NCI-H510A treated with DMSO at 0.1 percent for 48 hours (cell line): ENCODE data around the gene B4GAT1.
"Not testable (repeated sequence)": the region's sequence is repeated elsewhere in the genome, so short reads cannot be mapped to it uniquely, and the experiment has no call there.

Experiments used
- DNase-seq: peaks from one replicate; lab custom pipeline; 2025; lab: John Stamatoyannopoulos, UW

Gene B4GAT1

DNA sequence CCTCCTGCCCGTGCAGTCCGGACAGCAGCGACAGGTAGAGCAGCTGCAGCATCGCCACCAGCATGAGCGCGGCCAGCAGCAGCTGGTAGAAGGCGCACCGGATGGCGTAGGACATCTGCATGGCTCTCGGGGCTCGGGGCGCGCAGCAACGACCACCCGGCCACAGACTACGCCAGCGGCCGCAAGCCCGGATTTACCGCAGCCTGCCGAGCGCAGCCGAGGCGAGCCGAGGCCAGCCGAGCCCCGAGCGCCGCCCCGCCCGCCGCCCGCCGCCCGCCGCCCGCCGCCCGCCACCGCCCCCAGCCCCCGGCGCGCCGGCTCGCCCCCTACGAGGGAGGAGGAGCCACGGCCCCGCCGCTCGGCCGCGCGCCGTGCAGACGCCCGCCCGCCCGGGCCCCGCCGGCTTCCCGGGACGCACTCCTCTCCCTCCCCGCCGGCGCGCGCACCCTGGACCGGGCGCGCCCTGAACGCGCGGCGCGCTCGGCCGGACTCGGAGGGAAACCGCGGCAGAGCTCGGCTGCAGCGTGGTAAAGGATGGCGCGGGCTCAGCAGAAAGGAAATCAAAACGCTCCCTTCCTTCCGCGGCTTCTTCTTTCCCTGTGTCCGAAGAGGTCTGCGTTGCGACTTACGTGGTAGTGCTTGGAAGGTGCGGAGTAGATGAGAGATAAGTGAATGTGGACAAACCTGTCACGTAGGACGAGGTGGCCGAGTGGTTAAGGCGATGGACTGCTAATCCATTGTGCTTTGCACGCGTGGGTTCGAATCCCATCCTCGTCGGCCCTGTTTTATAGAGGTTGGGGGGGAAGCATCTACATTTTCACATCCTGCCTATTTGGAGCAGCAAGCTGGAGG lies at the start of gene B4GAT1:
Gene B4GAT1 (minus strand): TSS at position 205 of the 852 bp plus-strand sequence. CDS start 84 bp downstream, at position 121.
- DNase-seq: peak; percentile 93

DNA sequence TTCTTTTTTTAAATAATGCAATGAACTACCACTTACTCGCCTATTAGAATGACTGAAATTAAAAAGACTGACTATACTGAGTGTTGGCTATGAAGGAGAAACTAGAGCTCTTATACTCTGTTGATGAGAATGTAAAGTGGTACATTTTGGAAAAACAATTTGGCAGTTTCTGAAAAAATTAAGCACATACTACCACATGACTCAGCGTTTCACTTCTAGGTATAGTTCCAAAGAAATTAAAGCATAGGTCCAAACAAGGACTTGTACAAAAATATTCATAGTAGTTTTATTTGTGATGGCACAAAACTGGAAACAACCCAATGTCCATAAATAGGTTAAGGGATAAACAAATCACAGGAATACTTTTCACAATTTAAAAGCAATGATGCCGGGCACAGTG lies 46.5 kb upstream of the B4GAT1 start:
- DNase-seq: no peak

DNA sequence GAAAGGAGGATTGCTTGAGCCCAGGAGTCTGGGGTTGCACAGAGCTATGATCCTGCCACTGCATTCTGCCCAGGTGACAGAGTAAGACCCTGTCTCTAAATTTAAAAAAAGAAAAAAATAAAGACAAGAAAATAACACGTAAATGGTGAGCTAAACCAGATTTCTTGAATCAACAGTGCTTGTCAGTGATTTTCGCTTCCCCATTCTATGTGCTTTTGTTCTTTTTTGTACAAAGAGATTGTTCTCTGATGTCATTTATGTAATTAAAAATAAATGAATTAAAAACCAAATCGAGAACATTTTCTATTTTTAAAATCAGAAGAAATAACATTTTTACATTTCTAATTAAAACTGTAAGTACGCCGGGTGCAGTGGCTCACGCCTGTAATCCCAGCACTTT lies 43.9 kb upstream of the B4GAT1 start:
- DNase-seq: no peak

DNA sequence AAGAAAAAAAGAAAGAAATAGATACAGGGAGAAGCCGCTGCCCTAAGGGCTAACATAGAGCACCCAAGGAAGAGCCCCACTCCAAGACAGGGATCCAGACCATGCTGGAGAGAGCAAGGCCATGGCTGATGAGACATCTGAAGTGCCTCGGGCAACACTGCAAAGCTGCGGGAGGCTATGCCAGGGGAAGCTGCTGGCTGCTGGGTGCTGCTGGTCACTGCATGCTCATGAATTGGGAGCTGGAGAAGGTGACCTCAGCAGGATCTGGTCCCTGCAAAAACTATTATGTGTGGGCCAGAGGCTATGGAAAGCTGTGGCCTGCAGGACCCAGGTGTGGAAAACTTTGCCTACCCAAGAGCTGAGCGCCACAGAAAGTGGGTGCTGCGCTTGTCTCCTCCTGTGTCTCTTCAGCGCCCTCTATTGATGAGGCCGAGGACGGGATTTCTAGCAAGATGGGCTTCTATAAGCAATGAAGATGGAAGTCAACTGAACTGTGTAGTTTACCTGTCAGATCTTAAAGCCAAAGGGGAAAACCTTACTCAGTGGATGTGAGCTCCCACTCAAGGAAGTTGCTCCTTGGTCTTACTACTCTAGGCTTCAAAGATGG lies 41.5 kb upstream of the B4GAT1 start:
- peak; percentile 86 for DNase-seq

DNA sequence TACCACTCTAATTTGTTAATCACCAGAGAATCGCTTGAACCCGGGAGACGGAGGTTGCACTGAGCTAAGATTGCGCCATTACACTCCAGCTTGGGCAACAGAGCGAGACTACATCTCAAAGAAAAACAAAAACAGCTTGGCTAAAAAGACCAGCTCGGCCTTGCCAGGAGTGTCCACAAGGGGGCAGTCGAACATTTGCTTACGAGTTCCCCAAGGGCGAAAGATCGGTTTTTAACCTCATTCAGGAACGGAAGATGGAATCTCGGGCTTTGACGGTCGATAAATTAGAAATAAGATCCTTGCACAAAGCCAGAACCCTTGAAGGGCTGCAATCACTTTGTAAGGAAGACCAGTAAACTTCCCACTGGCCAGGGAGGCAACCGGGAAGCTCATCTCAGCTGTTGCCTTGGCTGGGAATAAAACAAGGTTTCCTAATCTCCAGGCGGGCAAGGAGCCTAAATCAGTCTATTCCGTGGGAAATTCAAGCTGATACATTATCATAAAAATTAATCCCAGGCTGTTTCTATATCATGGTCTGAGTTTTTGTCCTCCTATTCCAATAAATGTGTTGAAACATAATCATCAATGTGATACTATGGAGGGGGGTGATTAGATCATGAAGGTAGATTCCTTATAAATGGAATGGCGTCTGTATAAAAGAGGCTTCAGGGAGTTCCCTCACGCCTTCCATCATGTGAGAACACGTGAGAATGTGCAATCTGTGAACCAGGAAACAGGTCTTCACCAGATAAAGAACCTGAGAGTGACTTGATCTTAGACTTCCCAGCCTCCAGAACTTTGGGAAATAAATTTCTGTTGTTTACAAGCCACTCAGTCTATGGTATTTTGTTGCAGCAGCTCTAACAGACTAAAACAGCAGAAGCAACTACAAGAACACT lies 39.0 kb upstream of the B4GAT1 start:
- DNase-seq: peak; percentile 76

DNA sequence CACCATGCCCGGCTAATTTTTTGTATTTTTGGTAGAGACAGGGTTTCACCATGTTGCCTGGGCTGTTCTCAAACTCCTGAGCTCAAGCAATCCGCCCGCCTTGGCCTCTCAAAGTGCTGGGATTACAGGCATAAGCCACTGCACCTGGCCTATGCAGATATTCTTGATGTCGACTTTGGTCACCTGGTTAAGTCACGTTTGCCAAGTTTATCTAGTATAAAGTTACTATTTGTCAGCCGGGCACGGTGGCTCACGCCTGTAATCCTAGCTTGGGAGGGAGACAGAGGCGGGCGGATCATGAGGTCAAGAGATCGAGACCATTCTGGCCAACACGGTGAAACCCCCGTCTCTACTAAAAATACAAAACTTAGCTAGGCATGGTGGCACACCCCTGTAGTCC lies 36.9 kb upstream of the B4GAT1 start:
- DNase-seq: peak; percentile 31

DNA sequence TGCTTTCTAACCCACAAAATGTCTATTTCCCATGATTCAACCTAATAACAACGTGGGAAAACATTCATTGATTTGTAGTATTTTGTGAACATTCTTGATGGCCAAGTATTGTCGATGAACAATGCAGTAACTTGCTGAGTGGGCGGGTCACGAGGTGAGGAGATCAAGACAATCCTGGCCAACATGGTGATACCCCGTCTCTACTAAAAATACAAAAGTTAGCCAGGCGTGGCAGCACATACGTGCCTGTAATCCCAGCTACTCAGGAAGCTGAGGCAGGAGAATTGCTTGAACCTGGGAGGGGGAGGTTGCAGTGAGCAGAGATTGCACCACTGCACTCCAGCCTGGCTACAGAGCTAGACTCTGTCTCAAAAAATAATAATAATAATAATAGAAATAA lies 32.8 kb upstream of the B4GAT1 start:
- DNase-seq: peak; percentile 16

DNA sequence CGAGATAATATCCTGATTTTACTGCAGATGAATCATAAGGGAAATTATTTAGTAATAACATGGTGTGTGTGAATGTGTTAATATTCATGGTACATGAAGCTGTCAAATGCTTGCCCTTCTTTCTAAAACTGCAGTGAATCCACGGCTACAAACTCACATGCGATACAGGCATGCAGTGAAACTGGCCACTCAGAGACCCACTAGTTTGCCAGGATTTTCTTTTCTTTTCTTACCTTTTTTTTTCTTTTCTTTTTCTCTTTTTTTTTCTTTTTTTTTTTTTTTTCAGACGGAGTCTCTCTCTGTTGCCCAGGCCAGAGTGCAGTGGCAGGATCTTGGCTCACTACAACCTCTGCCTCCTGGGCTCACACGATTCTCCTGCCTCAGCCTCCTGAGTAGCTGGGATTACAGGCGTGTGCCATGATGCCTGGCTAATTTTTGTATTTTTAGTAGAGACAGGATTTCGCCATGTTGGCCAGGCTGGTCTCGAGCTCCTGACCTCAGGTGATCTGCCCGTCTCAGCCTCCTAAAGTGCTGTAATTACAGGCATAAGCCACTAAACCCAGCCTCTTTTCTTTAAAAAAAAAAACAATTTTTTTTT lies 26.4 kb upstream of the B4GAT1 start:
- not testable (repeated sequence) for DNase-seq

DNA sequence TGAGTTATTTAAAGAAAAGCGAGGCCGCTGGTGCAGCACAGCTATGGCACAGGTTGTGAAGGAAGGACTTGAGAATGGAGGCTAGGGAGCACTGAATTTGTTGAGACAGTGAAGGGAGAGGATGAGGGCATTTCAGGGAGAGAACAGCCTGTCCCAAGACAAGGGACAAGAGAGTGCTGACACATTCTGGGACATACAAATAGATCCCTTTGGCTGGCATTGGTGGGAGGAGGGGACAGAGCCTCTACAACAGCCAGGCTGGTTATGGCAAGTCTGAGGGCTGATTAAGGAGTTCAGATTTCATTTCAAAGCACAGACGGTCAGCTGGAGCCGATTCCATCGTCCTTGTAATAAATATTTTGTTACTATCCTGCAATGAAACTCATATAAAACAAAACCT lies 25.8 kb upstream of the B4GAT1 start:
- no peak for DNase-seq

DNA sequence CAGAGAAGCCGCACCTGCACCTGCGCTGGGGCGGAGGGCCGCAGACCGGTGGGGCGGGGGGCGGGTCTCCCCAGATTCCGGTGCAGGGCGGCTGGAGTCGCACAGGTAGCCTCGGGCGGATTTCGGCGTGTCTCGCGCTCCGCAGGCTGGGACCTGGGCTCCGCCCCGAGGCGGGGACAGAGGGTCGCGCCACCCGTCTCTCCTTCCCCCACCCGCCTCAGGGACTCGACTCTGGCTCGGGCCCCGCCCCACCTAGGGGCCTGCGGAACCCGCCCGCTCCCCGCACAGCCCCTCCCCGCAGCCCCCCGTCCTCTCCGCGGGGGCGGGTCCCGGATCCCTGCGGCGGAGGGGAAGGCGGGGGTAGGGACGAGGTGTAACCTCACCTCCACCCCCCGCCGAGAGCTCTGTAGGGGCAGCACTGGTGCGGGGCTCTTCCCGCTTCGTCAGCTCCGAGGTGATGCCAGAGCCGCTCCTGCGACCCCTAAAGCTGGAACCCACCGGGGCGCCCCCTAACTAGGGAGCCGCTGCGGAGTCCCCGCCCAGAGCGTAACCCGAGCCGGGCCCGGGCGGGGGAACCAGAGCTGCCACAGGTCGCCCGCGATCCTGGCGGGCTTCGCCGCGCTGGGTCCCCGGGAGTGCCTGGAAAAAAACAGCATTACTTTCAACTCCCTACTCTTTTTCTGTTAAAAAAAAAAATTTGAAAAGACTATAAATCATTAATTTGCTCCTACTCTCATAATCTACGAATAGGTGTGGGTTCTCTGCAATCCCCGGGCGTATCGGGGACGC lies 24.4 kb upstream of the B4GAT1 start, which contains the start of gene SLC29A2:
Gene SLC29A2 (minus strand): TSS at position 134 of the 789 bp plus-strand sequence. CDS start 169 bp downstream, outside the sequence.
- peak; percentile 88 for DNase-seq

DNA sequence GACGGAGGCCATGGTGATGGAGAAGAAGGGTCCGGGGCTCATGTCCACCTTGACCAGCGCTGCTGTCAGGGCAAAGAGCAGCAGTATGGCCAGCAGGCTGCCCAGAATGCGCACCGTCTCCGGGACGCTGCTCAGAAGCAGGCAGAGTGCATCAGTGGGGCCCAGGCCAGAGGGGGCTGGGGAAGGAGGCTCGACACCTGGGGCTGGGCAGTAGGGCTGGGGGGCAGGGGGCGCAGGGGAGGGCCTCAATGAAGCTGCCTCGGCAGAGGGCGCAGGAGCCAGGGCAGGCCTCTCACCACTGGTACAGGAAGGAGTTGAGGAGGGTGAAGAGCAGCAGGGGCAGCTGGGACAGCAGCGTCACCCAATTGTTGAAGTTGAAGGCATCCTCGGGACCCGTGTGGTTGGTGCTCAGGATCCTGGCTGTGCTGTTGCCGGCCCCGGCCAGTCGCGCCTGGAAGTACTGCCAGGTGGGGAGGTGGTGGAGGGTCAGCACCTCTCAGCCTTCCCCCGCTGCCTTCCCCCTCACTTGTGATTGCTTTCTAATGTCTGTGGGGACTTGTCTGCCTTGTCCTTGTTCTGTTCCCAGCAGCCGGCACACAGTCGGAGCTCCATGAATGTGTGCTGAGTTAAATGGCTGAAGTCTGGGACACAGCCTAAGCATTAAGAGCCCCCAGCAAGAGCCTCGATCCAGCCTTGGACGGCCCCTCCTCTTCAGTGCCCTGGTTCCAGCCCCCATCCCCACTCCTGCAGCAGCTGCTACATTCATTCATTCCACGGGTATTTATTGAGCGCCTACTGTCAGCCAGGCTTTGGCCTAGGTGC lies 21.9 kb upstream of the B4GAT1 start:
- DNase-seq: no peak

DNA sequence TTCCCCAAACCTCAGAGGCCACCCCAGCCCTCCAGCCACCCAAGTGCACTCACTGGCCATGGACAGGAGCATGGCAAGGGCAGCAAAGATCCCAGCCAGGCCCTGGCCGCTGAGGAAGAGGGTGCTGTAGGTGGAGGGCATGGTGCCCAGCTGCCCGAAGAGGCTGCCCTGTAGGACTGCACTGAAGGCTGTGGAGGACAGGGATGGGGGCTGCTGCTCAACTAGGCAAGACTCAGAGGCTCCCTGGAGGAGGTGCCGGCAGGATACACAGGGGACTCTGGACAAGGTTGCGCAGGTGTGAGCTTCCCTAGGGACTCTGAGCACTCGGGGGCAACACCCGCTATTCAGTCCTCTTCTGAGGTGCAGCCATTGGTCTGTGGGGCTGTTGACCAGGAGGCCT lies 21.1 kb upstream of the B4GAT1 start:
- DNase-seq: no peak

DNA sequence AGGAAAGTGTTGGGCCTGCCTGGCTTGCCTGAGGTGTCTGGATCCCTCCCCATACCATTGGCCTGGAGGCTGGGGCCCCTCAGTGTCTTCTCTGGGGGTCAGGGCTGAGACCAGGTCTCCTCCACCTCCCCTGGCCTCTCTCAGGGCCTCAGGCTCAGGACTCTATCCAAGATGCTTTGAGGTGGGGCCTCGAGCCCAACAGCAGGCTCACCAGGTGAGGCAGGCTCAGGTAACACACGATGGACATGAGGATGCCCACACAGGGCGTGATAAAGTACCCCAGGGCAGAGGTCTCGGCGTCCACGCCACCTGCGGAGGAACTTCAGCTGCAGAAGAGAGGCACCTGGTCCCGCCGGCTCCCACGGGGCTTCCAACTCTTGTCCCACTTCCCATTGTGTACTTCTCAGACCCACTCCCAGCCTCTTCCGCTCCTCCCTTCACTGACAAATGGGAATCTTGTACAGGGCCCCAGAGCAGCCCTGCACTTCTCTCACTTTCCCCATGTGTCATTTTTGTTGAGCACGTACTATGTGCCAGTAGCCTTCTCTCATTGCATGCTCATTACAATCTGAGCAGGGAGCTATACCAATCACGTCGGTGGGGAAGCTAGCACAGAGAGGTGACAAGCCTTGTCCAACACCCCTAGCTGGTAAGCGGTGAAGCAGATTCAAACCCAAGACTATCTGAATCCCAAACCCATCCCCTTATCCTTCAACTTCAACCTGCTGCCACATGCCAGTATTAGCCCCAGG lies 20.3 kb upstream of the B4GAT1 start:
- DNase-seq: no peak

DNA sequence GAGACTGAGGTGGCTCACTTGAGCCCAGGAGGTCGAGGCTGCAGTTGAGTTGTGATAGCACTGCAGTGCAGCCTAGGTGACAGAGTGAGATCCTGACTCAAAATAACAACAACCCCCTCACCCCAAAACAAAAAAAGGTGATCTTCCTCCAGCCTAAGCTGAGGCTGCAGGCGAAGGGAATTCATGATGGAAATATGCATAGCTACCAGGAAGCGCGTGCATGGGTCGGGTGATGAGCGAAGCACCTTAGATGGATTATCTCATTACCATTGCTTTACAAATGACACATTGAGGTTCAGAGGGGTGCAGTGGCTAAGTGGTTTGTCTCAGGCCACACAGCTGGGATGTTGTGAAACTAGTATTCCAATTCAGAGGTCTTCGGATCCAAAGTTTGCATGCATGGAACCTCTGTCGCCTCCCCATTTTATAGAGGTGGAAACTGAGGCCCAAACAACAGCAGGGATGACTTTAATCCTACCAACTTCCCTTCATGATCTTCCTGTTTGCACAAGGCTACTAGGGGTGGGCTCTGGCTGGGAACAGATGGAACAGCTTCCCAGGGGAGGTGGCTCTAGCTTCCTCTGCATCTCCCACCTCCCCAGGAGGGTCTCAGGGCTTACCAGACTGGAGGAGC lies 19.5 kb upstream of the B4GAT1 start:
- DNase-seq: no peak

DNA sequence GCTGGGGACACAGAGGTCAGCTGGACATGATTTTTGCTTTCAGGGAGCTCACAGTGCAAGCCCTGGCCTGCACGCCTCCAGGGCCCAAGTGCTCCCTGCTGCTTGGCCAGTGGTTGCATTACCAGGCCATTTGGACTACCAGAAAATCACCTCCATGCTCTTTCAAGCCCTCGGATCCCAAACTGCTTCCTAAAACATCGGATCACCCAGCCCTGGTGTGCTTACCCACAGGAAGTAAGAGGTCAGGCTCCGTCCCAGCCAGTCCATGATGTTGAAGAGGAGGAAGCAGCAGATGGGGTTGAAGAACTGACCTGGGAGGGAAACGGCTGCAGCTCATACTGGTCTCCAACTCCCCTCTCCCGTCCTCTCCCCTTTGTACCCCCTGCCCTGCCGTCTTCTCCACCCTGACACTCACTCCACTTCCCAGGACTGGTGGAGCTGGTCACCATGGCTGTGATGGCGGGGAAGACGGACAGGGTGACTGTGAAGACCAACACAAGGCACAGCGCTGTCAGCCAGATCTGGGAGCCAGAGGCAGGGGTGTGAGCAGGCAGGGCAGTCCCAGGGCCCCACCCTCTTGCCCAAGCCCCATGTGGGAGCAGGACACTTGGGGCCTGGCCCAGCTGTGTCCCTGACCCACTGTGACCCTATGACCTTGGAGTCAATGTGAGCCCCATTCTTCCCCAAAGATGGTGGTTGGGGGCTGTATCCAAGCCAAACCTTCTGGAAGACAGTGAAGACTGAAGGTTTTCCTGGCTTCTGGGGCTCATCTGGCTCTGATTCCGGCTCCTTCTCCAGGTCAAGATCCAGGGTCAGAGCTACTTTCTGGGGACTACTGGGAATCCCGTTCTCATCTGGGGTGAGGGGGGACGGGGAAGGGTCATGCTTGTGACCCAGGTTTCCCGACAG lies 18.5 kb upstream of the B4GAT1 start:
- DNase-seq: no peak

DNA sequence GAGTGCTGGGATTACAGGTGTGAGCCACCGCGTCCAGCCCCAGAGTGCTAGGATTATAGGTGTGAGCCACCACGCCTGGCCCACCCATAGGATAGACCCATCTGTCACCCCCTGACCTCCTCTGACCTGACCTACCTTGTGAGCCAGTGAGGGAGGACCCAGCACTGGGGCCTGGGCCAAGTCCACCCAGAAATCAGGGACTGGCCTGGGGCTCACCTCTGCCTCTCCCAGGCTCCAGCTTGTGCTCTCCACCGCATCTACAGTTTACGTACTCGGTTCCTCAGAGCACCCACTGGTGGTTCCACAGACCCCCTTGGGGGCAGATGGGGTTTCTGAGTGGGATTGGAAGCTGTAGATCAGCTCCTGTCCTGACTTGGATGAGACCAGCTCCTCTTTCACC lies 17.7 kb upstream of the B4GAT1 start:
- DNase-seq: no peak

DNA sequence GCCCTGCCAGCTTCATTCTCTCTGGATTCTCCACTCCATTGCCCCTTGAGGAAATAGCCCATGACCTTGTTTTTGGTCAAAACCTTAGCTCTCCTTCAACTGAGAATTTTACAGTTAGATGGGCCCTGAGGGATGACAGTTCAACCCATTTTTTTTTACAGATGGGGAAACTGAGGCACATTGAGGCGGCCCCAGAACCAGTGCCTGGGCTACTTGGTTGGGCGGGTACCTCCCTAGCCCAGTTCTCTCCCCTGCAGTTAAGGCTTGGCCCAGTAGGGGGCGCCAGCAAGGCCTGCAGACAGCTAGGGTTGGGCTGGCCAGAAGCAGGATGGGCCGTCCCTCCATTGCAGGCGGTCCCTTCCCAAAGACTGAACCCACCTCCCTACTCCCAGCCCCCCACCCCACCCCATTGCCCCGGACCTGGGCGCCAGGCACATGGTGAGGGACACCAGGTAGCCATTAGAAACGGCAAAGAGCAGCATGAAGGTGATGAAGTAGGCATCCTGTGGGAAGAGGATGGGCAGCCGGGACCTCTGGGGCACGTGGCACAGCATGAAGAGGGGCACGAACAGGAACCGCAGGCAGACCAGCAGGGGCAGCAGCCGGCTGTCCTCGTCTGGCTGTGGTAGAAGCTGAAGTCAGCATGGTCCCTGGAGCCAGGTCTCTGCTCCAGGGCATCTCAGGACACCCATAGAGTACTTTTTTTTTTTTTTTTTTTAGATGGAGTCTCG lies 16.5 kb upstream of the B4GAT1 start:
- DNase-seq: peak; percentile 41
